ENCODE results near the gene MYLK. TPM values are rescaled to one million over a fixed set of nuclear protein-coding genes. Genes with fewer than 3 reads are reported as not detected.

Gene MYLK
- total RNA-seq, 4 donors from 2014 or later, result 32.0 to 81.2 (median 61.5) TPM

- no peak overlapping the region for H3K4me3 ChIP-seq
- DNase-seq (ENCODE audit: low spot score in 2 of 2), result no peak
- H3K27me3 ChIP-seq, result no peaks in the 10 kb centered on the region
- H3K36me3 ChIP-seq, result peaks cover 0 to 4% (median 0%) of the 10 kb centered on the region in 3 donors
- TF ChIP-seq, protein P1, sequence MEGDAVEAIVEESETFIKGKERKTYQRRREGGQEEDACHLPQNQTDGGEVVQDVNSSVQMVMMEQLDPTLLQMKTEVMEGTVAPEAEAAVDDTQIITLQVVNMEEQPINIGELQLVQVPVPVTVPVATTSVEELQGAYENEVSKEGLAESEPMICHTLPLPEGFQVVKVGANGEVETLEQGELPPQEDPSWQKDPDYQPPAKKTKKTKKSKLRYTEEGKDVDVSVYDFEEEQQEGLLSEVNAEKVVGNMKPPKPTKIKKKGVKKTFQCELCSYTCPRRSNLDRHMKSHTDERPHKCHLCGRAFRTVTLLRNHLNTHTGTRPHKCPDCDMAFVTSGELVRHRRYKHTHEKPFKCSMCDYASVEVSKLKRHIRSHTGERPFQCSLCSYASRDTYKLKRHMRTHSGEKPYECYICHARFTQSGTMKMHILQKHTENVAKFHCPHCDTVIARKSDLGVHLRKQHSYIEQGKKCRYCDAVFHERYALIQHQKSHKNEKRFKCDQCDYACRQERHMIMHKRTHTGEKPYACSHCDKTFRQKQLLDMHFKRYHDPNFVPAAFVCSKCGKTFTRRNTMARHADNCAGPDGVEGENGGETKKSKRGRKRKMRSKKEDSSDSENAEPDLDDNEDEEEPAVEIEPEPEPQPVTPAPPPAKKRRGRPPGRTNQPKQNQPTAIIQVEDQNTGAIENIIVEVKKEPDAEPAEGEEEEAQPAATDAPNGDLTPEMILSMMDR (IDR thresholded peaks at IDR 0.05), result no peak
- TF ChIP-seq POLR2A (IDR thresholded peaks at IDR 0.05), result no peak
- TF ChIP-seq EP300 (IDR thresholded peaks at IDR 0.05), result no peak
- peak overlapping the region in 2 of 4 donors; percentile 17 to 29 for H3K27ac ChIP-seq
- H3K4me1 ChIP-seq, result peaks cover 0 to 46% (median 22%) of the 10 kb centered on the region in 4 donors
- WGBS, 2 donors, result 83 to 89% methylated on average over 8 to 9 of the region's 9 CpGs
- H3K9me3 ChIP-seq, result no peaks in the 10 kb centered on the region
Measured at GRCh38 chr3:123663977-123664376, 220.2 kb downstream of the MYLK start.

DNA sequence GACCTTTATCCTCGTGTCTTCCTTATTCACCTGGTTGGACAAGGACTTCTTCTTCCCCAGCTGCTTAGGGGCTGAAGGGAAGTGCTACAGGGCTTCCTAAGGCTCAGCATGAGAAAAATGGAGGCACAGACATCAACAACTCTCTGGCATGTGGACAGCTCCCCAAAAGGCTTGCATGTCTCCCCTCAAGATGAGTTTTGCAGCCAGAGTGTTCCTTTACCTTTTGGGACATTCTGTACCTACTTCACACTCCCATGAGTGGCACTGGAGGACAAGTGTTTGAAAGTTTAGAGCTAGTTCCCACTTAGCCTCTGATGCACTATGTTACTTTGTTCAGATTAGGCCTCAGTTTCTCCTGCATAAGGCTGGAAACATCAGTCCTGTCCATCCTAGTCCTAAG is 222.2 kb downstream of the MYLK start:
- Histone ChIP-seq H3K27ac (peak overlapping the region; percentile 57 to 87 (median 82)), H3K9me3 (no peaks in the 10 kb centered on the region), H3K4me1 (peaks cover 4 to 53% (median 32%) of the 10 kb centered on the region in 4 donors), H3K4me3 (no peak overlapping the region), H3K36me3 (peaks cover 0 to 4% (median 0%) of the 10 kb centered on the region in 3 donors), H3K27me3 (no peaks in the 10 kb centered on the region)
- TF ChIP-seq POLR2A (IDR thresholded peaks at IDR 0.05) (no peak), EP300 (IDR thresholded peaks at IDR 0.05) (no peak)
- TF ChIP-seq, protein P1 (IDR thresholded peaks at IDR 0.05), result no peak
- WGBS, 2 donors, result 69 to 75% methylated on average over 1 of the region's 1 CpG
- DNase-seq (ENCODE audit: low spot score in 2 of 2), result no peak

GRCh38 chr3:123660900-123661299 is 223.2 kb downstream of the MYLK start:
- H3K36me3 ChIP-seq, result no peaks in the 10 kb centered on the region

GRCh38 chr3:123660141-123660675 is 223.9 kb downstream of the MYLK start:
- 35 to 51% methylated on average over 3 of the region's 3 CpGs for WGBS, 2 donors
- Histone ChIP-seq H3K36me3 (no peaks in the 10 kb centered on the region), H3K27ac (peak overlapping the region; percentile 15 to 87 (median 79)), H3K4me1 (peaks cover 4 to 61% (median 33%) of the 10 kb centered on the region in 4 donors), H3K4me3 (no peak overlapping the region), H3K27me3 (no peaks in the 10 kb centered on the region), H3K9me3 (no peaks in the 10 kb centered on the region)
- no peak for DNase-seq (ENCODE audit: low spot score in 2 of 2)
- TF ChIP-seq EP300 (IDR thresholded peaks at IDR 0.05), result no peak
- TF ChIP-seq, protein P1 (IDR thresholded peaks at IDR 0.05), result no peak
- TF ChIP-seq POLR2A (IDR thresholded peaks at IDR 0.05), result no peak

More at GRCh38 chr3:123660900-123661299, 223.2 kb downstream of the MYLK start:
- peak; percentile 90 to 91 for TF ChIP-seq EP300 (IDR thresholded peaks at IDR 0.05)
- TF ChIP-seq, protein P1 (IDR thresholded peaks at IDR 0.05), result peak in 1 of 5 experiments; percentile 18
- TF ChIP-seq POLR2A (IDR thresholded peaks at IDR 0.05), result peak in 1 of 2 donors; percentile 50
- Histone ChIP-seq H3K4me1 (peaks cover 4 to 59% (median 33%) of the 10 kb centered on the region in 4 donors), H3K27me3 (no peaks in the 10 kb centered on the region), H3K27ac (peak overlapping the region; percentile 57 to 87 (median 82)), H3K9me3 (no peaks in the 10 kb centered on the region), H3K4me3 (peak overlapping the region in 1 of 4 donors; percentile 5)
- DNase-seq (ENCODE audit: low spot score in 2 of 2), result peak; percentile 87 to 89
- WGBS, 2 donors, result 6 to 8% methylated on average over 9 of the region's 9 CpGs

DNA sequence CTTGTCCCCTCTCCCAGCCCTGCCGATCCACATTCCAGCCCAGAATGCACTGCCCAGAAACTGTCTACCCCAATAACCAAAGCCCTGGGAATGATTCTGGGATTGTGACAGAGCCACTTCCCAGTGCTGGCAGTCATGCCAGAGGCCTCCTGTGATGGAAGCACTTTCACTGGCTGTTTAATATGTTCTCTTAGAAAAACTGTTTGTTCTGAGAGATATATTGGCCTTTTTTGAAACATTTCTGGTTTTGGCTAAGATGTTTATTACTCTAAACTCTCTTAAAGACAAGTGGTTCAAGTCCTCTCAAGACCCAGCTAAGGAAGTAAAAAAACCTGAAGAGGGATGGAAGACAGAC is 225.3 kb downstream of the MYLK start:
- Histone ChIP-seq H3K4me3 (no peak overlapping the region), H3K4me1 (peaks cover 4 to 66% (median 33%) of the 10 kb centered on the region in 4 donors), H3K27me3 (no peaks in the 10 kb centered on the region), H3K9me3 (no peaks in the 10 kb centered on the region), H3K27ac (peak overlapping the region in 3 of 4 donors; percentile 6 to 87 (median 85)), H3K36me3 (no peaks in the 10 kb centered on the region)
- TF ChIP-seq POLR2A (IDR thresholded peaks at IDR 0.05), result no peak
- TF ChIP-seq, protein P1 (IDR thresholded peaks at IDR 0.05), result no peak
- TF ChIP-seq EP300 (IDR thresholded peaks at IDR 0.05), result peak in 1 of 2 donors; percentile 33
- DNase-seq (ENCODE audit: low spot score in 2 of 2), result no peak
- 61 to 86% methylated on average over 1 of the region's 1 CpG for WGBS, 2 donors

Data from tibial nerve (tissue), 4 donors.